Keratinocyte (primary cell): ENCODE measurements around the gene OTOF. TPM values are rescaled to one million over a fixed set of nuclear protein-coding genes. Genes with fewer than 3 reads are reported as not detected.

Experiments used
- DNase-seq: peaks from one replicate; pipeline ENCODE4 v3.0.0-alpha.2; 2011; ENCODE audit warnings: low read depth, missing footprints, low spot score
- FAIRE-seq: peaks from 2 replicates; lab custom pipeline; 2011; peaks lifted over from hg19 to GRCh38; lab: Jason Lieb, UNC
- H2AFZ ChIP-seq: 2 replicates; pipeline ENCODE4 v1.6.0; 2012; ENCODE audit warnings: low read length, control low read depth, inconsistent platforms; ENCODE audit not compliant: control insufficient read depth
- H3K27ac ChIP-seq: 2 replicates; pipeline ENCODE4 v1.5.1; 2011; ENCODE audit warnings: low read length; ENCODE audit not compliant: control insufficient read depth, insufficient read depth
- H3K27me3 ChIP-seq: 3 replicates; pipeline ENCODE4 v1.6.0; 2011; ENCODE audit warnings: low read length; ENCODE audit not compliant: control insufficient read depth, insufficient read depth; ENCODE audit errors: extremely low read depth
- H3K36me3 ChIP-seq, 2 experiments: 2 replicates in 1 of 2; 3 replicates in 1 of 2; pipeline ENCODE4 v1.5.1; 2011; ENCODE audit warnings: low read length in 2 of 2, mild to moderate bottlenecking in 1 of 2; ENCODE audit not compliant: control insufficient read depth in 2 of 2, insufficient read depth in 2 of 2; ENCODE audit errors: extremely low read depth in 1 of 2
- H3K4me1 ChIP-seq: 3 replicates; pipeline ENCODE4 v1.5.1; 2011; ENCODE audit warnings: low read length; ENCODE audit not compliant: control insufficient read depth, insufficient read depth; ENCODE audit errors: extremely low read depth
- H3K4me2 ChIP-seq: 3 replicates; pipeline ENCODE4 v1.6.0; 2011; ENCODE audit warnings: low read depth, low read length; ENCODE audit not compliant: control insufficient read depth, insufficient read depth; ENCODE audit errors: extremely low read depth
- H3K4me3 ChIP-seq, 3 experiments: fragments of 200-600 bp in 1 of 3; sonication (generic) in 1 of 3; 2 replicates in 2 of 3; 3 replicates in 1 of 3; pipeline ENCODE4 v1.5.1; 2011 to 2016; ENCODE audit warnings: low read length in 3 of 3, mild to moderate bottlenecking in 3 of 3, control low read depth in 2 of 3, inconsistent platforms in 1 of 3, low read depth in 1 of 3, mixed read lengths in 1 of 3, mixed run types in 1 of 3, moderate library complexity in 1 of 3; ENCODE audit not compliant: control insufficient read depth in 2 of 3, insufficient read depth in 2 of 3; ENCODE audit errors: extremely low read depth in 1 of 3
- H3K79me2 ChIP-seq: 2 replicates; pipeline ENCODE4 v1.6.0; 2012; ENCODE audit warnings: low read length; ENCODE audit not compliant: control insufficient read depth, insufficient read depth
- H3K9ac ChIP-seq: 3 replicates; pipeline ENCODE4 v1.6.0; 2011; ENCODE audit warnings: low read length; ENCODE audit not compliant: control insufficient read depth, insufficient read depth; ENCODE audit errors: extremely low read depth
- H3K9me1 ChIP-seq: 3 replicates; pipeline ENCODE4 v1.6.0; 2011; ENCODE audit warnings: low read length; ENCODE audit not compliant: control insufficient read depth, insufficient read depth; ENCODE audit errors: extremely low read depth
- H3K9me3 ChIP-seq: 2 replicates; pipeline ENCODE4 v1.5.1; 2012; ENCODE audit warnings: low read depth, low read length; ENCODE audit not compliant: control insufficient read depth
- H4K20me1 ChIP-seq: 3 replicates; pipeline ENCODE4 v1.6.0; 2011; ENCODE audit warnings: low read length; ENCODE audit not compliant: control insufficient read depth, insufficient read depth; ENCODE audit errors: extremely low read depth
- CTCF ChIP-seq, 3 experiments: IDR thresholded peaks in 1 of 3; conservative IDR thresholded peaks in 1 of 3; optimal IDR thresholded peaks in 1 of 3; 2 replicates in 2 of 3; 3 replicates in 1 of 3; pipeline versions ENCODE3 to v1.5.1; 2011; ENCODE audit warnings: low read length in 3 of 3, mild to moderate bottlenecking in 3 of 3, moderate library complexity in 2 of 3, control low read depth in 1 of 3, inconsistent platforms in 1 of 3; ENCODE audit not compliant: insufficient read depth in 2 of 3; ENCODE audit errors: extremely low read depth in 1 of 3
- EZH2 ChIP-seq: IDR thresholded peaks from one replicate; pipeline ENCODE4 v1.6.1; 2012; ENCODE audit warnings: inconsistent platforms, mild to moderate bottlenecking, low read length, moderate library complexity
- dilution Hi-C: fragments of 300-500 bp; cut with MboI; formaldehyde crosslinking; loops from one replicate; pipeline ENCODE4 v1.7.0; 2020; ENCODE audit warnings: low sequenced_read_pairs; ENCODE audit not compliant: extremely low pct_ligation_motif_present
- polyA minus RNA-seq, 3 experiments: library from RNA; depleted of rRNA, polyadenylated mRNA; stranded (reverse); fragments of >200 nt; gene quantifications; 1 replicate in 1 of 3; 2 replicates in 1 of 3; 3 replicates in 1 of 3; pipeline ENCODE4 v1.2.3, GENCODE V29; 2011
- polyA plus RNA-seq, 5 experiments: library from polyadenylated mRNA; depleted of rRNA in 3 of 5; stranded (reverse) in 3 of 5; stranded (forward) in 1 of 5; unstranded in 1 of 5; fragments of >200 nt; gene quantifications; 1 replicate in 1 of 5; 2 replicates in 3 of 5; 3 replicates in 1 of 5; pipeline versions ENCODE4 v1.2.1 to v1.2.3, GENCODE V29; 2011 to 2012; ENCODE audit warnings: missing spikeins in 2 of 5, low read depth in 1 of 5, low replicate concordance in 1 of 5

OTOF gene
- polyA plus RNA-seq: not detected in 3 replicates
- polyA plus RNA-seq (2011; ENCODE audit: low read depth): not detected
- not detected in 2 replicates for polyA plus RNA-seq (2011; cell fraction: cytosol; rRNA removed)
- polyA plus RNA-seq (2011; cell fraction: nucleus; rRNA removed): 0.03 TPM in 1 of 2 replicates, not detected in the other
- polyA plus RNA-seq (2012; ENCODE audit: low replicate concordance): not detected in 2 replicates
- not detected in 3 replicates for polyA minus RNA-seq
- not detected for polyA minus RNA-seq (2011; cell fraction: cytosol; rRNA and poly(A)+ RNA removed)
- polyA minus RNA-seq (2011; cell fraction: nucleus; rRNA and poly(A)+ RNA removed): not detected in 2 replicates

GRCh38 chr2:26477911-26478253 is at the start of gene OTOF:
Gene OTOF (minus strand): TSS chr2:26478124.
- no peak for TF ChIP-seq EZH2
- no peak for TF ChIP-seq CTCF (optimal IDR thresholded peaks at IDR 0.05 in 1 of 3, IDR thresholded peaks at IDR 0.05 in 1 of 3, conservative IDR thresholded peaks at IDR 0.05 in 1 of 3; ENCODE audit: extremely low read depth in 1 of 3, insufficient read depth in 2 of 3, low read length in 3 of 3)
- Histone ChIP-seq H3K79me2 (no peaks in the 10 kb centered on the region), H3K4me2 (no peak within 1 kb of the TSS), H3K27me3 (no peaks in the 10 kb centered on the region), H3K4me1 (no peaks in the 10 kb centered on the region), H2AFZ (no peak within 1 kb of the TSS), H3K36me3 (no peaks in the 10 kb centered on the region), H4K20me1 (no peaks in the 10 kb centered on the region), H3K9me3 (no peaks in the 10 kb centered on the region), H3K27ac (no peak within 1 kb of the TSS), H3K9me1 (no peaks in the 10 kb centered on the region), H3K4me3 (no peak within 1 kb of the TSS), H3K9ac (no peak within 1 kb of the TSS)
- FAIRE-seq: no peak
- dilution Hi-C loops: no loop called here
- DNase-seq: peak; percentile 1

GRCh38 chr2:26526589-26526988 is 48.7 kb upstream of the OTOF start:
- TF ChIP-seq CTCF (optimal IDR thresholded peaks at IDR 0.05 in 1 of 3, IDR thresholded peaks at IDR 0.05 in 1 of 3, conservative IDR thresholded peaks at IDR 0.05 in 1 of 3; ENCODE audit: extremely low read depth in 1 of 3, insufficient read depth in 2 of 3, low read length in 3 of 3): no peak
- no peak for TF ChIP-seq EZH2
- FAIRE-seq (peak; percentile 58), DNase-seq (no peak)
- no peaks in the 10 kb centered on the region for H3K36me3 ChIP-seq
- dilution Hi-C loops: no loop called here
- H2AFZ ChIP-seq: no peak overlapping the region
- no peaks in the 10 kb centered on the region for H3K9me3 ChIP-seq
- peaks cover 4% of the 10 kb centered on the region for H3K27me3 ChIP-seq
- H3K4me2 ChIP-seq: no peak overlapping the region
- no peak overlapping the region for H3K9ac ChIP-seq
- H3K9me1 ChIP-seq: no peaks in the 10 kb centered on the region
- H4K20me1 ChIP-seq: no peaks in the 10 kb centered on the region
- no peaks in the 10 kb centered on the region for H3K79me2 ChIP-seq
- no peak overlapping the region for H3K27ac ChIP-seq
- no peaks in the 10 kb centered on the region for H3K4me1 ChIP-seq
- no peak overlapping the region for H3K4me3 ChIP-seq
